H9 (cell line): ENCODE measurements around the gene SFTPB. TPM values are rescaled to one million over a fixed set of nuclear protein-coding genes. Genes with fewer than 3 reads are reported as not detected.

Source experiments
- DNase-seq: peaks from one replicate; pipeline ENCODE4 v3.0.0-alpha.2; 2017
- H2AFZ ChIP-seq: one replicate; pipeline ENCODE4 v1.6.1; 2013; ENCODE audit warnings: mild to moderate bottlenecking, low read length, control low read depth, moderate library complexity
- H2AK5ac ChIP-seq: 2 replicates; pipeline ENCODE4 v1.6.1; 2013; ENCODE audit warnings: low read length, control low read depth, mixed read lengths; ENCODE audit not compliant: insufficient read length
- H2BK120ac ChIP-seq: one replicate; pipeline ENCODE4 v1.6.1; 2013; ENCODE audit warnings: low read depth, mild to moderate bottlenecking, low read length, control low read depth, inconsistent platforms; ENCODE audit not compliant: poor library complexity, severe bottlenecking
- H2BK12ac ChIP-seq: 2 replicates; pipeline ENCODE4 v1.6.1; 2013; ENCODE audit warnings: low read length, control low read depth, mixed read lengths, low read depth; ENCODE audit not compliant: insufficient read length
- H2BK15ac ChIP-seq: 2 replicates; pipeline ENCODE4 v1.6.1; 2013; ENCODE audit warnings: low read depth, low read length, control low read depth
- H2BK20ac ChIP-seq: one replicate; pipeline ENCODE4 v1.6.1; 2013; ENCODE audit warnings: low read depth, mild to moderate bottlenecking, low read length, control low read depth, inconsistent platforms; ENCODE audit not compliant: poor library complexity, severe bottlenecking
- H2BK5ac ChIP-seq: 2 replicates; pipeline ENCODE4 v1.6.1; 2013; ENCODE audit warnings: low read length, control low read depth, mixed read lengths; ENCODE audit not compliant: insufficient read length
- H3K14ac ChIP-seq: 2 replicates; pipeline ENCODE4 v1.6.1; 2013; ENCODE audit warnings: low read length, control low read depth; ENCODE audit not compliant: insufficient read depth
- H3K18ac ChIP-seq: 2 replicates; pipeline ENCODE4 v1.6.1; 2013; ENCODE audit warnings: low read depth, mild to moderate bottlenecking, mixed read lengths, low read length, control low read depth; ENCODE audit not compliant: insufficient read length
- H3K23ac ChIP-seq: 2 replicates; pipeline ENCODE4 v1.6.1; 2013; ENCODE audit warnings: low read length, control low read depth, mixed read lengths, low read depth; ENCODE audit not compliant: insufficient read length
- H3K23me2 ChIP-seq: 2 replicates; pipeline ENCODE4 v1.6.1; 2013; ENCODE audit warnings: low read depth, mild to moderate bottlenecking, mixed read lengths, low read length, control low read depth; ENCODE audit not compliant: insufficient read length, poor library complexity, severe bottlenecking
- H3K27ac ChIP-seq: 2 replicates; pipeline ENCODE4 v1.5.1; 2013; ENCODE audit warnings: low read length, control low read depth, mixed read lengths, low read depth; ENCODE audit not compliant: insufficient read length
- H3K27me3 ChIP-seq: 2 replicates; pipeline ENCODE4 v1.6.1; 2013; ENCODE audit warnings: low read length, control low read depth, inconsistent platforms; ENCODE audit not compliant: insufficient read depth
- H3K4ac ChIP-seq: 2 replicates; pipeline ENCODE4 v1.6.1; 2013; ENCODE audit warnings: low read depth, mild to moderate bottlenecking, control low read depth, inconsistent platforms, low read length, moderate library complexity
- H3K4me1 ChIP-seq: 2 replicates; pipeline ENCODE4 v1.6.1; 2013; ENCODE audit warnings: low read length, control low read depth, inconsistent platforms; ENCODE audit not compliant: insufficient read depth
- H3K4me2 ChIP-seq: 2 replicates; pipeline ENCODE4 v1.6.1; 2013; ENCODE audit warnings: low read length, control low read depth, mixed read lengths; ENCODE audit not compliant: insufficient read length, insufficient read depth
- H3K56ac ChIP-seq: 2 replicates; pipeline ENCODE4 v1.6.1; 2013; ENCODE audit warnings: low read depth, mild to moderate bottlenecking, mixed read lengths, low read length, control low read depth; ENCODE audit not compliant: insufficient read length
- H3K79me1 ChIP-seq: 2 replicates; pipeline ENCODE4 v1.6.1; 2013; ENCODE audit warnings: low read depth, mild to moderate bottlenecking, moderate library complexity, low read length, control low read depth, inconsistent platforms; ENCODE audit not compliant: insufficient read depth, poor library complexity, severe bottlenecking
- H3K79me2 ChIP-seq: 2 replicates; pipeline ENCODE4 v1.6.1; 2013; ENCODE audit warnings: low read length, control low read depth, inconsistent platforms; ENCODE audit not compliant: insufficient read depth
- H3K9ac ChIP-seq: 2 replicates; pipeline ENCODE4 v1.6.1; 2013; ENCODE audit warnings: low read length, control low read depth, mixed read lengths; ENCODE audit not compliant: insufficient read length; ENCODE audit errors: extremely low read depth
- H3K9me3 ChIP-seq: one replicate; pipeline ENCODE4 v1.6.1; 2013; ENCODE audit warnings: low read depth, low read length, inconsistent platforms; ENCODE audit not compliant: control insufficient read depth
- H3T11ph ChIP-seq: one replicate; pipeline ENCODE4 v1.6.1; 2013; ENCODE audit warnings: mild to moderate bottlenecking, low read length, control low read depth, inconsistent platforms
- H4K20me1 ChIP-seq: one replicate; pipeline ENCODE4 v1.6.1; 2013; ENCODE audit not compliant: control insufficient read depth, insufficient read length, insufficient read depth
- H4K5ac ChIP-seq: 2 replicates; pipeline ENCODE4 v1.6.1; 2013; ENCODE audit warnings: low read depth, mild to moderate bottlenecking, mixed read lengths, low read length, control low read depth; ENCODE audit not compliant: insufficient read length
- H4K8ac ChIP-seq: replicated peaks from 2 replicates; pipeline ENCODE4 v1.6.1; 2013; ENCODE audit warnings: low read length, control low read depth, mixed read lengths, low read depth; ENCODE audit not compliant: insufficient read length
- H4K91ac ChIP-seq: 2 replicates; pipeline ENCODE4 v1.6.1; 2013; ENCODE audit warnings: low read depth, mild to moderate bottlenecking, moderate library complexity, mixed read lengths, low read length, control low read depth; ENCODE audit not compliant: insufficient read length
- H3K27ac Mint-ChIP-seq, 3 experiments: 2 replicates in 2 of 3; 3 replicates in 1 of 3; pipeline ENCODE4 v1.8.0; 2020 to 2021; ENCODE audit warnings: mixed read lengths in 3 of 3, mild to moderate bottlenecking in 1 of 3, moderate library complexity in 1 of 3
- H3K27me3 Mint-ChIP-seq: 2 replicates; pipeline ENCODE4 v1.8.0; 2021; ENCODE audit warnings: low read depth, mild to moderate bottlenecking, moderate library complexity, mixed read lengths
- H3K36me3 Mint-ChIP-seq, 3 experiments: 2 replicates in 2 of 3; 3 replicates in 1 of 3; pipeline ENCODE4 v1.8.0; 2020 to 2021; ENCODE audit warnings: low read depth in 3 of 3, mixed read lengths in 3 of 3; ENCODE audit not compliant: insufficient read depth in 1 of 3
- H3K4me1 Mint-ChIP-seq, 2 experiments: 2 replicates each; pipeline ENCODE4 v1.8.0; 2020; ENCODE audit warnings: mixed read lengths in 2 of 2
- H3K4me3 Mint-ChIP-seq, 2 experiments: 2 replicates in 1 of 2; 3 replicates in 1 of 2; pipeline ENCODE4 v1.8.0; 2020 to 2021; ENCODE audit warnings: mild to moderate bottlenecking in 2 of 2, mixed read lengths in 2 of 2, moderate library complexity in 1 of 2
- H3K9me3 Mint-ChIP-seq, 2 experiments: 2 replicates in 1 of 2; 3 replicates in 1 of 2; pipeline ENCODE4 v1.8.0; 2020; ENCODE audit warnings: mild to moderate bottlenecking in 2 of 2, mixed read lengths in 2 of 2, moderate library complexity in 1 of 2
- CTCF ChIP-seq: fragments of 200-600 bp; sonication (generic); conservative IDR thresholded peaks from 3 replicates; pipeline ENCODE4 v1.8.0; 2021; ENCODE audit warnings: antibody characterized with exemption, mild to moderate bottlenecking
- WGBS: extraction: QIAGEN DNeasy Blood & Tissue Kit; methylation state at CpG from one replicate; pipeline ENCODE4 v1.1.7; 2013; ENCODE audit warnings: missing lambda C conversion rate, low lambda C conversion rate, mixed read lengths; ENCODE audit not compliant: insufficient read length; ENCODE audit errors: extremely low coverage; 5-methylcytosine and 5-hydroxymethylcytosine counted together
- total RNA-seq: library from RNA; stranded (reverse); gene quantifications from 2 replicates; pipeline ENCODE4 v1.2.1, GENCODE V29; 2021

SFTPB gene
- total RNA-seq, 1 experiment from 2014 or later: not detected

GRCh38 chr2:85668857-85669142 lies 801 bp upstream of the SFTPB start:
- Histone ChIP-seq H2BK120ac (no peak overlapping the region), H3K14ac (no peak overlapping the region), H3K23me2 (no peaks in the 10 kb centered on the region), H3K4ac (no peak overlapping the region), H2AFZ (no peak overlapping the region), H3K27ac (no peak overlapping the region), H3K23ac (no peak overlapping the region), H4K91ac (no peak overlapping the region), H3K79me2 (no peaks in the 10 kb centered on the region), H3K9ac (no peak overlapping the region), H2BK12ac (no peak overlapping the region), H4K5ac (no peak overlapping the region), H3K9me3 (no peaks in the 10 kb centered on the region), H3K4me1 (no peaks in the 10 kb centered on the region), H2AK5ac (no peak overlapping the region), H2BK20ac (no peak overlapping the region), H4K20me1 (no peaks in the 10 kb centered on the region), H3K79me1 (no peaks in the 10 kb centered on the region), H4K8ac (no peak overlapping the region), H3K56ac (no peak overlapping the region), H3T11ph (no peak overlapping the region), H2BK5ac (no peak overlapping the region), H3K4me2 (no peak overlapping the region), H3K18ac (no peak overlapping the region), H2BK15ac (no peak overlapping the region), H3K27me3 (no peaks in the 10 kb centered on the region)
- Mint-ChIP-seq H3K4me1 (peaks cover 8 to 14% of the 10 kb centered on the region in 2 experiments), H3K27ac (no peak overlapping the region), H3K27me3 (peaks cover 8% of the 10 kb centered on the region), H3K36me3 (no peaks in the 10 kb centered on the region), H3K4me3 (no peak overlapping the region), H3K9me3 (no peaks in the 10 kb centered on the region)
- WGBS: no CpG with 5 or more reads among the region's 3 CpGs
- DNase-seq: no peak
- TF ChIP-seq CTCF: no peak
